HepG2 (cell line): ENCODE measurements around the gene PTPRU. TPM values are rescaled to one million over a fixed set of nuclear protein-coding genes. Genes with fewer than 3 reads are reported as not detected.

Experiments used
- AHR ChIP-seq: IDR thresholded peaks from 2 replicates; pipeline ENCODE4 v1.6.1; 2018; ENCODE audit warnings: missing genetic modification reagents, missing compliant biosample characterization
- CBX1 ChIP-seq: IDR thresholded peaks from one replicate; pipeline ENCODE4 v1.6.1; 2016; ENCODE audit warnings: antibody characterized with exemption, low read depth
- CREBL2 ChIP-seq: sonication (generic); formaldehyde crosslinking; IDR thresholded peaks from 2 replicates; pipeline ENCODE4 v1.8.1; 2023; ENCODE audit warnings: missing genetic modification reagents, mild to moderate bottlenecking, borderline replicate concordance
- FOXC1 ChIP-seq: sonication (generic); formaldehyde crosslinking; IDR thresholded peaks from 2 replicates; pipeline ENCODE4 v1.8.0; 2022; ENCODE audit warnings: mild to moderate bottlenecking, missing genetic modification reagents, borderline replicate concordance
- GATAD1 ChIP-seq: IDR thresholded peaks from 2 replicates; pipeline ENCODE4 v1.6.1; 2016; ENCODE audit warnings: missing genetic modification reagents, missing compliant biosample characterization
- KLF12 ChIP-seq: sonication (generic); formaldehyde crosslinking; IDR thresholded peaks from 2 replicates; pipeline ENCODE4 v1.4.0; 2020; ENCODE audit warnings: missing genetic modification reagents, borderline replicate concordance
- KMT2B ChIP-seq: IDR thresholded peaks from 2 replicates; pipeline ENCODE4 v1.6.1; 2016; ENCODE audit warnings: missing genetic modification reagents, missing compliant biosample characterization
- SKI ChIP-seq: fragments of 450-650 bp; IDR thresholded peaks from one replicate; pipeline ENCODE4 v1.6.1; 2018; ENCODE audit warnings: mild to moderate bottlenecking; ENCODE audit not compliant: partially characterized antibody
- YEATS2 ChIP-seq: sonication (generic); formaldehyde crosslinking; IDR thresholded peaks from 2 replicates; pipeline ENCODE4 v1.4.0; 2020; ENCODE audit warnings: missing genetic modification reagents, borderline replicate concordance
- YEATS4 ChIP-seq: sonication (generic); formaldehyde crosslinking; IDR thresholded peaks from 2 replicates; pipeline ENCODE4 v1.4.0; 2020; ENCODE audit warnings: missing genetic modification reagents, borderline replicate concordance
- ZFX ChIP-seq: sonication (generic); formaldehyde crosslinking; IDR thresholded peaks from 2 replicates; pipeline ENCODE4 v1.4.0; 2020; ENCODE audit warnings: mild to moderate bottlenecking, low read depth, missing genetic modification reagents, moderate library complexity
- ZNF136 ChIP-seq: sonication (generic); formaldehyde crosslinking; IDR thresholded peaks from 2 replicates; pipeline ENCODE4 v1.8.1; 2022; ENCODE audit warnings: low read depth, mild to moderate bottlenecking, moderate library complexity, missing genetic modification reagents
- ZNF280D ChIP-seq: sonication (generic); formaldehyde crosslinking; IDR thresholded peaks from 2 replicates; pipeline ENCODE4 v1.5.1; 2020; ENCODE audit warnings: mild to moderate bottlenecking, missing genetic modification reagents
- ZNF44 ChIP-seq: sonication (generic); formaldehyde crosslinking; IDR thresholded peaks from 2 replicates; pipeline ENCODE4 v1.5.1; 2020; ENCODE audit warnings: mild to moderate bottlenecking, missing genetic modification reagents
- polyA plus RNA-seq, 8 experiments: library from polyadenylated mRNA; depleted of rRNA in 3 of 8; stranded (reverse) in 7 of 8; unstranded in 1 of 8; fragments of >200 nt; fragmentation: Illumina TruSeq in 4 of 8; extraction: Trizol in 4 of 8; gene quantifications; 2 replicates each; pipeline versions ENCODE4 v1.2.1 to v1.2.3, GENCODE V29; 2011 to 2016; ENCODE audit warnings: low read depth in 4 of 8, missing spikeins in 1 of 8, mixed read lengths in 1 of 8; ENCODE audit not compliant: insufficient read depth in 1 of 8
- total RNA-seq, 5 experiments: library from RNA; depleted of rRNA; stranded (reverse); fragments of >200 nt; fragmentation: Illumina TruSeq; extraction: Trizol; gene quantifications; 2 replicates each; pipeline ENCODE4 v1.2.3, GENCODE V29; 2016; ENCODE audit warnings: low read depth in 1 of 5
- TF ChIP-seq, protein P1 (sequence below): sonication (generic); formaldehyde crosslinking; IDR thresholded peaks from 2 replicates; pipeline ENCODE4 v1.9.0; 2021; ENCODE audit warnings: missing genetic modification reagents, borderline replicate concordance
- TF ChIP-seq, protein P2 (sequence below): sonication (generic); formaldehyde crosslinking; IDR thresholded peaks from 2 replicates; pipeline ENCODE4 v1.5.1; 2020; ENCODE audit warnings: mild to moderate bottlenecking, missing genetic modification reagents, moderate library complexity

PTPRU gene
- total and polyA plus RNA-seq, 2 of the 13 experiments (the other 11 are each of a cell fraction or from before 2014, with no cell fraction given) = 21.6 to 22.3 TPM

DNA sequence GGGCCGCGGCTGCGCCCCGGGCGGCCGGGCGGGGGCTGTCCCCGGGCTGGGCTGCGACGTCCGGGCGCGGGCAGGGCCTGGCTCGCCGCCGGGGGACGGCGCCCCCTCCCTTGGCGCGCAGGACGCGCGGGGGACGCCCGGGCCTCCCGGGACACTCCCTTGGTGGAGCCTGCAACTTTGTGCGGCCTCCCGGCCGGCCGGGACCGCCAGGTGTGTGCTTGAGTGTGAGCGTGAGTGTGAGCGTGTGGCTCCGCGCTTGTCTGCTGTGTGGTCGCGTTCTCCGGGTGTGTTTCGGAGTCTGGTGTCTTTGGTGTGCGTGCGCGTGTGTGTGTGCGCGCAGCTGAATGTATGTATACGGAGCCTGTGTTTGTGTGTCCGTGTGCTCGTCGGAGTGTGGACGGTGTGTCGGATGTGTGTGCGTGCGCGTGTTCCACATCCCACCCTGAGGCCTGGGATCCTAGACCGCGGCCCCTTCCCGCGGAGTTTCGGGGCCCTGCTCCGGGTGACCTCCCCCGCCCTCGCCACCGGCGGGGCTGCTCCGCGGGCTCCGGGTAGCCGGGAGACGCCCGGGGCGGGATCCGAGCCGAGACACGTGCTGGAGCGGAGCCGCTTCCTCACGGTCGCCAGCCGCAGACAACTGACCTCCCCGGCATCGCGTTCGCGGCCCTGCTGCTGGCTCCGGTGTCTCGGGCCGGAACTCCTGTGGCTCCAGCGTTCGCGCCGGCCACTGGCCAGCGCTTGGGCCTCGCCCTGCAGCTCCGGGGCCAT, 1.7 kb downstream of the PTPRU start (continued):
- TF ChIP-seq YEATS4 (CRISPR knock-in tag) (0 out of 2 replicates have a peak, but pooled peaks have one; percentile 23), AHR (no peak), KLF12 (CRISPR knock-in tag) (no peak), ZFX (CRISPR knock-in tag) (peak; percentile 75), GATAD1 (0 out of 2 replicates have a peak, but pooled peaks have one; percentile 18), KMT2B (CRISPR knock-in tag) (0 out of 2 replicates have a peak, but pooled peaks have one; percentile 40), FOXC1 (CRISPR knock-in tag) (0 out of 2 replicates have a peak, but pooled peaks have one; percentile 10), ZNF44 (CRISPR knock-in tag) (no peak), CBX1 (no peak), ZNF280D (CRISPR knock-in tag) (no peak), CREBL2 (CRISPR knock-in tag) (no peak), SKI (no peak), YEATS2 (CRISPR knock-in tag) (no peak), ZNF136 (no peak)
- TF ChIP-seq, protein P1, sequence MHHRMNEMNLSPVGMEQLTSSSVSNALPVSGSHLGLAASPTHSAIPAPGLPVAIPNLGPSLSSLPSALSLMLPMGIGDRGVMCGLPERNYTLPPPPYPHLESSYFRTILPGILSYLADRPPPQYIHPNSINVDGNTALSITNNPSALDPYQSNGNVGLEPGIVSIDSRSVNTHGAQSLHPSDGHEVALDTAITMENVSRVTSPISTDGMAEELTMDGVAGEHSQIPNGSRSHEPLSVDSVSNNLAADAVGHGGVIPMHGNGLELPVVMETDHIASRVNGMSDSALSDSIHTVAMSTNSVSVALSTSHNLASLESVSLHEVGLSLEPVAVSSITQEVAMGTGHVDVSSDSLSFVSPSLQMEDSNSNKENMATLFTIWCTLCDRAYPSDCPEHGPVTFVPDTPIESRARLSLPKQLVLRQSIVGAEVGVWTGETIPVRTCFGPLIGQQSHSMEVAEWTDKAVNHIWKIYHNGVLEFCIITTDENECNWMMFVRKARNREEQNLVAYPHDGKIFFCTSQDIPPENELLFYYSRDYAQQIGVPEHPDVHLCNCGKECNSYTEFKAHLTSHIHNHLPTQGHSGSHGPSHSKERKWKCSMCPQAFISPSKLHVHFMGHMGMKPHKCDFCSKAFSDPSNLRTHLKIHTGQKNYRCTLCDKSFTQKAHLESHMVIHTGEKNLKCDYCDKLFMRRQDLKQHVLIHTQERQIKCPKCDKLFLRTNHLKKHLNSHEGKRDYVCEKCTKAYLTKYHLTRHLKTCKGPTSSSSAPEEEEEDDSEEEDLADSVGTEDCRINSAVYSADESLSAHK (CRISPR knock-in tag) = 0 out of 2 replicates have a peak, but pooled peaks have one; percentile 19
- TF ChIP-seq, protein P2, sequence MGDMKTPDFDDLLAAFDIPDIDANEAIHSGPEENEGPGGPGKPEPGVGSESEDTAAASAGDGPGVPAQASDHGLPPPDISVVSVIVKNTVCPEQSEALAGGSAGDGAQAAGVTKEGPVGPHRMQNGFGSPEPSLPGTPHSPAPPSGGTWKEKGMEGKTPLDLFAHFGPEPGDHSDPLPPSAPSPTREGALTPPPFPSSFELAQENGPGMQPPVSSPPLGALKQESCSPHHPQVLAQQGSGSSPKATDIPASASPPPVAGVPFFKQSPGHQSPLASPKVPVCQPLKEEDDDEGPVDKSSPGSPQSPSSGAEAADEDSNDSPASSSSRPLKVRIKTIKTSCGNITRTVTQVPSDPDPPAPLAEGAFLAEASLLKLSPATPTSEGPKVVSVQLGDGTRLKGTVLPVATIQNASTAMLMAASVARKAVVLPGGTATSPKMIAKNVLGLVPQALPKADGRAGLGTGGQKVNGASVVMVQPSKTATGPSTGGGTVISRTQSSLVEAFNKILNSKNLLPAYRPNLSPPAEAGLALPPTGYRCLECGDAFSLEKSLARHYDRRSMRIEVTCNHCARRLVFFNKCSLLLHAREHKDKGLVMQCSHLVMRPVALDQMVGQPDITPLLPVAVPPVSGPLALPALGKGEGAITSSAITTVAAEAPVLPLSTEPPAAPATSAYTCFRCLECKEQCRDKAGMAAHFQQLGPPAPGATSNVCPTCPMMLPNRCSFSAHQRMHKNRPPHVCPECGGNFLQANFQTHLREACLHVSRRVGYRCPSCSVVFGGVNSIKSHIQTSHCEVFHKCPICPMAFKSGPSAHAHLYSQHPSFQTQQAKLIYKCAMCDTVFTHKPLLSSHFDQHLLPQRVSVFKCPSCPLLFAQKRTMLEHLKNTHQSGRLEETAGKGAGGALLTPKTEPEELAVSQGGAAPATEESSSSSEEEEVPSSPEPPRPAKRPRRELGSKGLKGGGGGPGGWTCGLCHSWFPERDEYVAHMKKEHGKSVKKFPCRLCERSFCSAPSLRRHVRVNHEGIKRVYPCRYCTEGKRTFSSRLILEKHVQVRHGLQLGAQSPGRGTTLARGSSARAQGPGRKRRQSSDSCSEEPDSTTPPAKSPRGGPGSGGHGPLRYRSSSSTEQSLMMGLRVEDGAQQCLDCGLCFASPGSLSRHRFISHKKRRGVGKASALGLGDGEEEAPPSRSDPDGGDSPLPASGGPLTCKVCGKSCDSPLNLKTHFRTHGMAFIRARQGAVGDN (CRISPR knock-in tag) = peak; percentile 86
